SK-N-DZ (cell line): ENCODE results near the gene CCDC9B.

ENCODE experiments used
- DNase-seq: peaks from one replicate; pipeline ENCODE4 v3.0.0-alpha.2; 2015; ENCODE audit warnings: low spot score

CCDC9B gene

GRCh38 chr15:40310001-40310959, 30.5 kb downstream of the CCDC9B start:
- peak; percentile 68 for DNase-seq

GRCh38 chr15:40309344-40309862, 31.3 kb downstream of the CCDC9B start:
- DNase-seq: no peak

GRCh38 chr15:40307421-40308211, 33.1 kb downstream of the CCDC9B start, which contains the start of gene PLCB2:
Gene PLCB2 (minus strand): TSS chr15:40307935. CDS start chr15:40307672, 263 bp downstream.
- peak; percentile 67 for DNase-seq

DNA sequence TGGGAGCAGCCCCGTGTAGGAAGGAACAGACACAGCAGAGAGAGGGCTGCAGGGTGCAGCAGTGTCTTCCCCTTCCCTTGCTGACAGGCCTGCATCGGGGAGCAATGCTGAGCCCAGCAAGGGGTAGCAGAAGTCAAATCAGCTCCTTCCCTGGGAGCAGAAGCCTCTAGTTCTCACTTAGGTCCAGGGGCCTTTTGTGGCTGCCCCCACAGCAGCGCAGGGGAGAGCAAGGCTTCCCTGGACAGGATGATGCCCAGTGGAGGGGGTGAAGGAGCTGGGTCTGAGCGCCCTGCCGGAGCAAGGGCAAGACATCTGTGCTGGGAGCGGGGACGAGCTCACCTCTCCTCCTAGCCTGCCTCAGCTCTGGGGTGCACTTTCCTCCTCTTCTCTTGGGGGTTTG, 33.8 kb downstream of the CCDC9B start:
- DNase-seq: no peak

GRCh38 chr15:40306371-40306770, 34.4 kb downstream of the CCDC9B start:
- no peak for DNase-seq

DNA sequence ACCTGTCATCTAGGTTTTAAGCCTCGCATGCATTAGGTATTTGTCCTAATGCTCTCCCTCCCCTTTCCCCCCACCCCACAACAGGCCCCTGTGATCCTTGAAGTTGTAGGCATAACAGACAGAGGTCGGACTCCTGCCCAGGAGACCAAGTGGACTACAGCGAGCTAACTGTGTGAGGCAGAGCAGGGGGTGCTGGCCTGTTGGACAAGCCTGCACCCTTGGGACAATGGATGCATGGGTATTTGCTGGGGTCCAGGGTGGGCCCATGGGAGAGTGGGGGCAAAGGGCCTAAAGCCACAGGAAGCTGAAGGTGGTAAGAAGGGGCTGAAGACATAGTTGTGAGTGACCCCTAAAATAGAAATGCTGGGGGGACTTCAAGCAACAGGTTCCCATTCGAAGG, 35.5 kb downstream of the CCDC9B start:
- no peak for DNase-seq

DNA sequence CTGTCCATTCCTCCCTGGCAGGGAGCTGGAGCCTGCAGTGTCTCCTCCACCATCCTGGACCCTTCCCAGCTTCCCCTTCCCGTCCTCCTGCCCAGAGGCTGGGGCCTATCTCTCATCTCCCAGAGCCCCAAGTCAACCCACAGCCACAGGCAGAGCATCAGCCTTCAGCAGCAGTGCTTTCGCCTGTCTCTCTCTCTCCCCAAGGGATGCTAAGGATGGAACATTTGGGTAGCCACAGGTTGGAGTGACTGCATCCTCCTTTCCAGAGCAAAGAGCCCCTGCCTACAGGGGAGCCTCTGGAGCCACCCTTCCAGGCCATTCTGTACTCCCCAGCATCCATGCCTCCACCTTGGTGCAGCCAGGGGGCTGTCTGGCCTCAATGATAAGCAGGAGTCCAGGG, 37.2 kb downstream of the CCDC9B start:
- DNase-seq: no peak

DNA sequence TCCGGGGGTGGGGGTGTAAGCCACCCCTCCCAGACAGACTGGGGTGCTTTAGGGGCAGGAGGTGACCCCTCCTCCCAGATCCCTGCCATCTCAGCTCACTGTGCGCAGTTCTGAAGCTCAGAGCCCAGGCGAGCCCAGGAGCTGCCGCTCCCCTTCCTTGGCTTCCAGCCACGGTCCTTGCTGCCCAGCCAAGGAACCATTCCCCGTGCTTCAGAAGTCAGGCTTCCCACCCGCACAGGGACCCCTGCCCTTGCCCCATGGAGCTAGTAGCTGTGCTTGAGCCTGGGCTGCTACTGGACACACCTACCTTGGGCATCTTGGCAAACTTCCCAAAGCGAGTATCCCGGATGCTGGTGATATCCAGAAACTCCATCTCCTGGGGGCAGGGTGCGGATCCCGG, 37.8 kb downstream of the CCDC9B start:
- no peak for DNase-seq

- DNase-seq: no peak
These were observed 38.4 kb downstream of the CCDC9B start for GRCh38 chr15:40302288-40302886.

DNA sequence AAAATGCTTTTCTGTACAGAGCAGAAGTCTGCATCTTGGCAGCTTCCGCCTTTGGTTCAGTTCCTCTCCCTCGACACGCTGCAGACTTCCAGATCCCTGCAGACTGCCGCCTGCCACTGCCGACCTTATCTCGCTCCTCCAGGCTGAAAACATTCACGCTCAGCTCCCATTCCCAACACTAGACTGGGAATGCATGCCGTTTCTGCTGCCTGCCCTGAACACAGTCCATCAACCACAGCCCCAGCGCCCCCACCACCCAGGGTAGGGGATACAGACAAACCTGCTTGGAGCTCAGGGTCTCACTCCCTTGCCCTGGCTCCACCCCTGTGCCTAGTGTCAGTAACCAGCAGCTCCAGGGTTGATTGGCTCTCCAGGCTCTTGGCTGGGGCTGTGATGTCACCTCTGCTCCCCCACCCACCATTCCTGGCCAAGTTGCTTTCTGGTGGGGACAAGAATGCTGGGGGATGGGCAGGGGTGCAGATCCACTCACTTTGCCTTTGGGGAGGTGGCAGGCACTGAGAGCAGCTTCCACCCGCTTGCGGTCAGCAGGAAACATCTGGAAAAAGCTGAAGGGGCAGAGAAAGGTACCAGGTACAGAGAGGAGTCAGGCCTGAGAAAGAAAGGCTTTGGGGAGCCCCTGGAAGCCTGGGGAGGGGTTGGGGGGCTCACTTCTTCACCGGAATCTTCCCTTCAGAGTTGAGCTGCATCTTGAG, 39.1 kb downstream of the CCDC9B start:
- DNase-seq: peak; percentile 57

DNA sequence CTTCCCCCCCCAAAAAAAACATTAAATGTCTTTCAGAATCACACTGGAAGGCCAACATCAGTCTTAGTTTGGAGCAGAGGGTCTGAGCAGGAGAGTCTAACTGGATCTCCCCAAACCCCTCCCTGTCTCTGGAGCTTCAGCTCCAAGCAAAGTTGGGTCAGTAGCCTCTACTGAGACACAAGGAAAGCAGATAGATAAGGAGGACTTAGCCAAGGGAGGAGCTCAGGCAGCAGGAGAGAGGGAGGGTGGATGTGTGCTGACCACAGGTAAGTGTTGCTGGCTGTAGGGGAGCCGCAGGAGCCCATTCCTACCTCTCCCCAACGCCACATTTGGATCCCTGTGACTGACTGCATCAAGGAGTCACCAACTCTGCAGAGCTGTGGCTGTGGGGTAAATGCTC, 40.0 kb downstream of the CCDC9B start:
- DNase-seq: no peak

DNA sequence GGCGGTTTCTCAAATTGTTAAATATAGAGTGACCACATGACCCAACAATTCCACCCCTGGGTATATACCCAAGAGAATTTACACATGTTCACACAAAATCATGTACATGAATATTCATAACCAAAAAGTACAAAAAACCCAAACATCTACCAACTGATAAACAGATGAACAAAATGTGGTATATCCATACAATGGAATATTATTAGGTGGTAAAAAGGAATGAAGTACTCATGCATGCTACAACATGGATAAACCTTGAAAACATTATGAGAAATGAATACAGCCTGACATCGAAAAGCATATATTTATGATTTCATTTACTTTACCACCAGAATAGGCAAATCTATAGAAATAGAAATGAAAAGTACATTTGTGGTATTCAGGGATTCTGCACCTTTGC, 40.4 kb downstream of the CCDC9B start:
- DNase-seq: no peak

- no peak for DNase-seq
These were observed 42.4 kb downstream of the CCDC9B start for GRCh38 chr15:40298216-40298935.

GRCh38 chr15:40297356-40297755, 43.4 kb downstream of the CCDC9B start:
- no peak for DNase-seq

DNA sequence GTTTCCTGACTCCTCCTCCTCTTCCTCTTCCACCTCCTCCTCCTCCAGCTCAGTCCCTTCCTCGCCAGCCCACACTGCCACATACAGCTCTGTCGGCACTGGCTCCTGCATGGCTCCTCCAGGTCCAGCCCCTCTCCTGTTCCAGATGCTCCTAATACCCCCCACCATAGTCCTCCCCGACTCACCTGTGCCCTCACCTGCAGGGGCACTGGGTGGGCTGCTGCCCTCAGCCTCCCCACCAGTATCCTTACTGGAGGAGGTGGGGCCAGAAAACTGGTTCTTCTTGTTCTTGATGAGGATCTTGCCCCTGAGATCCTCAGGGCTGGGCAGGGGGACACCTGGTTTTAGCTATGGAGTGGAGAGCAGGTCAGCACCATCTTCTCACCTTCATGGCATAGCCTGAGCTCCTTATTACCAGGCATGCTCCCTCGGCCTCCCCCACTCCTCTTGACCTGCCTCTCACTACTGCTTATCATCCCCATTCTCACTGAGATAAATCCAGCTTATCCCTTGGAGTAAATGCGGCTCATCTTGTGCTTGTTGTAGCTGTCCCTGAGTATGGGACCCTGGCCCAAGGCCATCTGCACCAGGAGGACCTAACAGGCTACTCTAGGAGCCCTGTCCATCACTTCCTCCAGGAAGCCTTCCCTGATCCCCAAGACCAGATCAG, 44.0 kb downstream of the CCDC9B start:
- DNase-seq: no peak

GRCh38 chr15:40295877-40296560, 44.7 kb downstream of the CCDC9B start:
- DNase-seq: no peak

DNA sequence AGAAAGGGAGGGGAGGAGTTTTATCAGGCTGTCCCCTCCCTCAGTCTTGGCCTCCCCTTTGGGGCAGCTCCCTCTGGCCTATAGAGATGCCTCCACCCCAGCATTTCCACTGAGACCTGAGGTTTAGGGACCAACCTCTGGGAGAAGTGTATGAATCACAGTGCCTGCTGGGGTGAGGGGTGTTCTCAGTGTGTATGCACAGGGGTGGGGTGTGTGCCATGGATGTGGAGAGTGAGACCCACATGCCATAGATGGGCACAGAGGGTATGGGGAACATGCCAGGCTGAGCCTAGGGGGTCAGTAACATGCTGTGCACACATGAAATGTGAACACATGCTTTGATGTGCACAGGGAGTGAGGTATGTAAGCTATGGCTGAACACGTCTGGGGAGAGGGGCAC, 45.4 kb downstream of the CCDC9B start:
- DNase-seq: no peak

- DNase-seq: no peak
These were observed 46.5 kb downstream of the CCDC9B start for GRCh38 chr15:40293905-40294895.
